ENCODE measurements around the gene NPIPA3. TPM values are rescaled to one million over a fixed set of nuclear protein-coding genes. Genes with fewer than 3 reads are reported as not detected.
"Not testable (repeated sequence)": the region's sequence is repeated elsewhere in the genome, so short reads cannot be mapped to it uniquely, and the experiment has no call there.

The NPIPA3 gene
- total RNA-seq, 1 donor from 2014 or later: not detected

DNA sequence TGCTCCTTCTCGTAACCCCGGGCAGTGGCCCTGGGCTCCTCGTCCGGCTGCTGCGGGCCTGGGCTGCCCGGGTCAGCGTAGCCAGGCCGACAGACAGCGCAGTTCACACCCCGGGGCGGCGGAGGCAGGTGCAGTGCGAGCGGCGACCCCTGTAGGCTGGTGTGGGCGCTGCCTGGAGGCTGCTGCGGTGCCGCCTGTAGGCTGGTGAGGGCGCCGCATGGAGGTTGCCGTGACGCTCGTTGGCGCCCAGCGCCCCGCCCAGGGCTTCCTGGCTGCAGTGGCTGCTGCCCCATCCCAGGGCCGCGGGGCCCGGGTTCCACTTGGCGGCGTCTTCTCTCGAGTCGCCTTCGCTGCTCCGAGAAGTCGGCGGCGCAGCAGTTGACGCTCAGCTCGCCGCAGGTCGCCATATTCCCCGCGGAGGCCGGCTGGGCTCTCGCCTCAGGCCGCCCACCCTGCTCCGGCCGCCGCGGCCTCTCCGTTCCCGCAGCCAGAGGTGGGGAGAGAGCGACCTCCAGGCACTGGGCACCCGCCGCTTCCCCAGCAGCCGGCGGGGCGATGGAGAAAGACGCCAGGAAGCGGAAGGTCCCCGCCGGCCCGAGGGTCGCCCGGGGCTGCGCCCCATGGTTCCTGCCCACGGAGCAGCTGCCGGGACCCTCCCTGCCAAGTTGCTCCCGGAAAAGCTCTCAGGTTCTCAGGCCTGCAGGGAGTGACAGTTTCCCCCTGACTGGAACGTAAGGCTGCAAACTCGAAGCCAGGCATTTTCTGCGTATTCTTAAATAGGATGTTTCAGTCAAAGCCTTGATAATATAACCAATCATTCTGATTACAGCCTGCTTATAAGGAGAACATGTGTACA lies 39.3 kb downstream of the NPIPA3 start, which contains the start of gene NPIPA2:
Gene NPIPA2, plus strand, starts transcription at position 261 of the 856 bp plus-strand sequence. CDS start 5,533 bp downstream, outside the sequence.
- not testable (repeated sequence) for DNase-seq

DNA sequence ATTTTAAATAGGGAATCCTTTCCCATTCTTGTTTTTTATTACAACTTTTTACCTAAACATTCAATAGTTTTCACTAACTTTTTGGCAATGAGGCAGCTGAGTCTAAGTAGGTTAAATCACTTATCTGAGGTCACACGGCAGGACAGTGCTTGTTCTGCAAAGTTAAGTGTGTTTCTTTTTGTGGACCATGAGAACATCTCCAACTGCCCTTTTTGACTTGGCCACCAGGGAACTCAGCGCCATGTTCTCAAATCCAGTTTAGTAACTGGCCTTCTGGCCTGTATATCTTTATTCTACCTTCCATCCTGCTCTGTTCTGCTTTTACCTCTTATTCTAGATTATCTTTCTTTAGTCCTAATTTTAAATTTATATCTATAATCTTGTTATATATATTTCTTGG lies 70.4 kb downstream of the NPIPA3 start:
- DNase-seq: not testable (repeated sequence)

DNA sequence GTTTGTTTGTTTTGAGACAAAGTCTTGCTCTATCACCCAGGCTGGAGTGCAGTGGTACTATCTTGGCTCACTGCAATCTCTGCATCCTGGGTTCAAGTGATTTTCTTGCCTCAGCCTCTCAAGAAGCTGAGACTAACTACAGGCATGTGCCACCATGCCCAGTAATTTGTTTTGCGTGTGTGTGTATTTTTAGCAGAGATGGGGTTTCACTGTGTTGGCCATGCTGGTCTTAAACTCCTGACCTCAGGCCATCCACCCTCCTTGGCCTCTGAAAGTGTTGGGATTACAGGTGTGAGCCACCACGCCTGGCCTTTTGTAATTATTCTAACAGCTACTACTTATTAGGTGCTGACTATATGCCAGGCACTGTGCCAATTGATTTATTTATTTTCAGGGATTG lies 72.4 kb downstream of the NPIPA3 start:
- not testable (repeated sequence) for DNase-seq

Other genes with a start within 250 kb of the NPIPA3 start
- 24.6 TPM for gene PARN, start 73.2 kb upstream of the NPIPA3 start, total RNA-seq
- gene BFAR, start 70.5 kb upstream of the NPIPA3 start, total RNA-seq: 37.9 TPM
- not detected for gene PLA2G10, start 9.1 kb upstream of the NPIPA3 start, total RNA-seq
- gene NPIPA2, start 39.1 kb downstream of the NPIPA3 start, total RNA-seq: not detected
- 29.8 TPM for gene NOMO1, start 130.3 kb downstream of the NPIPA3 start, total RNA-seq
- gene NPIPA1, start 234.0 kb downstream of the NPIPA3 start, total RNA-seq: 85.1 TPM

All from skin of body (tissue), 2 donors.